Fibroblast of villous mesenchyme (primary cell): ENCODE results near the gene BOK. TPM values are rescaled to one million over a fixed set of nuclear protein-coding genes. Genes with fewer than 3 reads are reported as not detected.
A peak's percentile ranks its signal among the peaks of the same experiment; 100 is the strongest.

Experiments
- DNase-seq: peaks from one replicate; pipeline ENCODE4 v3.0.0-alpha.2; 2010; ENCODE audit warnings: low read depth
- H3K4me3 ChIP-seq: 2 replicates; pipeline ENCODE4 v1.5.1; 2011; ENCODE audit warnings: low read depth, mild to moderate bottlenecking, low read length
- total RNA-seq: library from RNA; depleted of rRNA; stranded (reverse); fragments of >200 nt; gene quantifications from 2 replicates; pipeline ENCODE4 v1.2.3, GENCODE V29; 2012
- TF ChIP-seq, protein P1 (sequence below): IDR thresholded peaks from 2 replicates; pipeline ENCODE4 v1.5.1; 2012; ENCODE audit warnings: low read depth, mild to moderate bottlenecking, low read length; ENCODE audit not compliant: insufficient read depth

Gene BOK
- total RNA-seq, 1 donor, result 54.0 TPM

- H3K4me3 ChIP-seq, result no peak overlapping the region
- TF ChIP-seq, protein P1, sequence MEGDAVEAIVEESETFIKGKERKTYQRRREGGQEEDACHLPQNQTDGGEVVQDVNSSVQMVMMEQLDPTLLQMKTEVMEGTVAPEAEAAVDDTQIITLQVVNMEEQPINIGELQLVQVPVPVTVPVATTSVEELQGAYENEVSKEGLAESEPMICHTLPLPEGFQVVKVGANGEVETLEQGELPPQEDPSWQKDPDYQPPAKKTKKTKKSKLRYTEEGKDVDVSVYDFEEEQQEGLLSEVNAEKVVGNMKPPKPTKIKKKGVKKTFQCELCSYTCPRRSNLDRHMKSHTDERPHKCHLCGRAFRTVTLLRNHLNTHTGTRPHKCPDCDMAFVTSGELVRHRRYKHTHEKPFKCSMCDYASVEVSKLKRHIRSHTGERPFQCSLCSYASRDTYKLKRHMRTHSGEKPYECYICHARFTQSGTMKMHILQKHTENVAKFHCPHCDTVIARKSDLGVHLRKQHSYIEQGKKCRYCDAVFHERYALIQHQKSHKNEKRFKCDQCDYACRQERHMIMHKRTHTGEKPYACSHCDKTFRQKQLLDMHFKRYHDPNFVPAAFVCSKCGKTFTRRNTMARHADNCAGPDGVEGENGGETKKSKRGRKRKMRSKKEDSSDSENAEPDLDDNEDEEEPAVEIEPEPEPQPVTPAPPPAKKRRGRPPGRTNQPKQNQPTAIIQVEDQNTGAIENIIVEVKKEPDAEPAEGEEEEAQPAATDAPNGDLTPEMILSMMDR, result no peak
- DNase-seq, result no peak
These were observed 17.2 kb downstream of the BOK start for GRCh38 chr2:241575624-241576292.

DNA sequence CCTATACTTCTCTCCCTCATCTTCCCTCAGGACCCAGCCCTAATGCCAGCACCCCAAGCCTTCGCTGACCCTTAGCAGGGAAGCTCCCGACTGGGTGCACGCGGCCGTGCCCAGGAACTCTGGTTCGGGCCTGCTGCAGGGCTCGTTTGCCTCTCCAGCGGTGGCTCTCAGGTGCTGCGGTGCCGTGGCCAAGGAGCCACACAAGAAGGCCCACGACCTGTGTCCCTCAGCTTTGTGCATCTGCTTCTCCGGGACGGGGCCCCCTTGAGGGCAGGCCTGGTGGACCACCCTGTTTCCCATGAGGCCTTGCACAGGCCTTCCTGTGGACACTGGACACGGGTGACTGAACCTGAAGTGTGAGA is 17.7 kb downstream of the BOK start:
- H3K4me3 ChIP-seq, result no peak overlapping the region
- TF ChIP-seq, protein P1, result no peak
- no peak for DNase-seq

GRCh38 chr2:241577413-241578122 is 19.0 kb downstream of the BOK start:
- DNase-seq, result peak; percentile 23
- H3K4me3 ChIP-seq, result no peak overlapping the region
- TF ChIP-seq, protein P1, result no peak

DNA sequence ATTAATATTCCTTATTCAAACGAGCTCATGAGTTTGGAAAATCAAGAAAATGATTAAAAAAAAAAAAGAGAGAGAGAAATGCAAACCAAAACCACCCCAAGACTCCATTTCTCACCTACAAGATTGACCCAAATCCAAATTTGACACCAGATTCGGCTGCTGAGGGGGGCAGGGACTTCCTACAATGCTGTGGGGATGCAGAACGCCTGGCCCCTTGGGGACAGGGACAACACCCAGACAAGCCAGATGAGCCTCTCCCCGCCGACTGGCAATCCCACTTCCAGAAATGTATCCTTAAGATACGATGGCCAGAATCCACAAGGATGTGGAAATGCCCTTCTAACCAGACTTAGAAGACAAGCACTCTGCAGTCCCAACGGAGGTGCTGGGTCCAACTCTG is 20.7 kb downstream of the BOK start:
- TF ChIP-seq, protein P1, result no peak
- H3K4me3 ChIP-seq, result no peak overlapping the region
- no peak for DNase-seq

DNA sequence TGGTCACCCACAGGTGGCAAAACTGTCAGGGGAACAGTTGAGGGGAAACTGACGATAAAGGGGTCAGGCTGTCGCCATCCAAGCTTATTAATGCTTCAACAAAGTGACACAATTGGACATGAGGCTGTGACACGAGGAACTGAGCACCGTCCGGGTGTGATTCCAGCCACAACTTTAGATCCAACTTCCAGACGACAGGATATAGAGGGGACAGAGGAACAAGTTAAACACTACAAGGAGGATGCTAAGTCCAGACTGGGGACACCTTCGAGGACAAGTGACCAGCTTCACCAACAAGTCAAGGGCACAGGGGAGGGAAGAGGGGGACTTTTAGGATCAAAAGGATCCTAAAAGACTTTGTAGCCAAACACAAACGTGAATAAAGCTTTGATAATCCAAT is 23.8 kb downstream of the BOK start:
- TF ChIP-seq, protein P1, result no peak
- no peak overlapping the region for H3K4me3 ChIP-seq
- DNase-seq, result no peak

DNA sequence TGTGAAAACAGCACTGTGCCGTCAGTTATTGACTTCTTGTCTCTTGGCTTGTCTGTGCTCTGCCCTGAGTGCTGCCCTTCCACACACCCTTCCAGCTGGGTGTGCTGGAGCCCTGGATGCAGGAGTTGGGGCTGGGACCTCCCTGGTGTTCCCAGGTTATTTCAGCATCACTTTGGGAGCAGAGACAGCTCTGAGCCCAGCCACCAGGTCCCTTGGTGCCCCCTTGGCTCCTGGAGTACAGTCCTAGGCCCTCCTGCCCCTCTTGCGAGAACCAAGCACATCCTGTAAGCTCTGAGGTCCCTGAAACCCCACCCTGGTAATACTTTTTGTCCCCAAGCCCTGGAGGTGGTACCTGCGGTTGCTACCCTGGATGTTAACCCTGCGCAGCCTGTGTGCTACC is 24.3 kb downstream of the BOK start:
- no peak for DNase-seq
- H3K4me3 ChIP-seq, result no peak overlapping the region
- TF ChIP-seq, protein P1, result no peak
